ENCODE results near the gene IRF2BP1.

GRCh38 chr19:45872095-45872919 lies 13.6 kb downstream of the IRF2BP1 start:
- TF ChIP-seq CTCF (IDR thresholded peaks at IDR 0.05) (no peak), ZFX (IDR thresholded peaks at IDR 0.05; ENCODE audit: borderline replicate concordance) (no peak)
